K562 (cell line): ENCODE results near the gene KRTAP10-8.

ENCODE experiments used
- FOXK1 ChIP-seq: sonication (generic); formaldehyde crosslinking; IDR thresholded peaks from 2 replicates; pipeline ENCODE4 v1.8.0; 2022; ENCODE audit warnings: missing genetic modification reagents, mild to moderate bottlenecking, borderline replicate concordance
- HCFC1 ChIP-seq: IDR thresholded peaks from 2 replicates; pipeline ENCODE4 v1.6.1; 2012; ENCODE audit warnings: low read depth, low read length, improper control_type of control experiment
- KAT8 ChIP-seq: fragments of 450-650 bp; IDR thresholded peaks from 2 replicates; pipeline ENCODE4 v1.6.1; 2016; ENCODE audit warnings: low read depth, mild to moderate bottlenecking
- KDM1A ChIP-seq, 2 experiments: fragments of 450-650 bp; IDR thresholded peaks; 2 replicates each; pipeline ENCODE4 v1.6.1; 2016; ENCODE audit warnings: mild to moderate bottlenecking in 2 of 2
- MAFG ChIP-seq: fragments of 450-650 bp; conservative IDR thresholded peaks from 2 replicates; pipeline ENCODE4 v1.6.1; 2016; ENCODE audit warnings: missing genetic modification characterization, missing compliant biosample characterization
- MLX ChIP-seq, 2 experiments: fragments of 450-650 bp in 1 of 2; sonication (generic) in 1 of 2; formaldehyde crosslinking; conservative IDR thresholded peaks; 2 replicates each; pipeline versions ENCODE4 v1.4.0 to v1.8.1; 2020 to 2022; ENCODE audit warnings: mild to moderate bottlenecking in 1 of 2, missing genetic modification reagents in 1 of 2
- MXI1 ChIP-seq: IDR thresholded peaks from 2 replicates; pipeline ENCODE4 v1.6.1; 2011; ENCODE audit warnings: low read depth, mild to moderate bottlenecking, improper control_type of control experiment, low read length
- NFIC ChIP-seq: fragments of 450-650 bp; IDR thresholded peaks from 2 replicates; pipeline ENCODE4 v1.6.1; 2017; ENCODE audit warnings: mild to moderate bottlenecking, inconsistent platforms
- RBFOX2 ChIP-seq: fragments of 200-400 bp; formaldehyde crosslinking; IDR thresholded peaks from 2 replicates; pipeline ENCODE4 v1.6.1; 2017; ENCODE audit warnings: low read depth, mild to moderate bottlenecking, low read length, moderate library complexity
- RFX1 ChIP-seq: fragments of 450-650 bp; IDR thresholded peaks from 2 replicates; pipeline ENCODE4 v1.6.1; 2016; ENCODE audit warnings: mild to moderate bottlenecking, moderate library complexity
- SIRT6 ChIP-seq: IDR thresholded peaks from one replicate; pipeline ENCODE4 v1.6.1; 2012; ENCODE audit warnings: low read depth, mild to moderate bottlenecking, control low read depth, inconsistent platforms, low read length, moderate library complexity
- TRIM24 ChIP-seq, 2 experiments: fragments of 450-650 bp; IDR thresholded peaks; 2 replicates each; pipeline ENCODE4 v1.6.1; 2016
- ZNF717 ChIP-seq: fragments of 250-450 bp; sonication (Bioruptor Pico); IDR thresholded peaks from 2 replicates; pipeline ENCODE4 v1.5.0; 2021
- TF ChIP-seq, protein P1 (sequence below), 3 experiments: IDR thresholded peaks in 2 of 3; conservative IDR thresholded peaks in 1 of 3; 2 replicates each; pipeline ENCODE4 v1.5.1; 2011 to 2012; ENCODE audit warnings: low read length in 3 of 3, mild to moderate bottlenecking in 3 of 3, control low read depth in 2 of 3, improper control_type of control experiment in 1 of 3, inconsistent platforms in 1 of 3, low read depth in 1 of 3, mixed read lengths in 1 of 3, moderate library complexity in 1 of 3; ENCODE audit not compliant: insufficient read depth in 2 of 3

DNA sequence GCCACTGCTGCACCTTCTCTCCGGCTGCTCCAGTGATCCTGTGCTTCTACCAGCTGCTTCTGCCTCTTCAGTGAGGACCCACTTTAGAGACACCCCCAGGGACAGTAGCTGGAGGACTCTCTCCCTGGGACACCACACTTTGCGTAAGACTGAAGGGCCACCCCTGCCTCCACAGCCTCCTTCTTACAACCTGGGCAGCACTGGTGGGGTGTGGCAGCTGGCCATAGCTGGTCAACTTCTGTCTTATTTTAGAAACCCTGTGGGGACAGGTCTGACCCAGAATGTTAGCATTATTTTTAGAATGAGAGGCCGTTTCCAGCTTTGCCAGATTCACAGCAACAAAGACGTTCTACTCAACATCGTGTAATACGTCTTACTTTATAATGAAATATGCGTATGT, 13.9 kb downstream of the KRTAP10-8 start:
- TF ChIP-seq, protein P1, sequence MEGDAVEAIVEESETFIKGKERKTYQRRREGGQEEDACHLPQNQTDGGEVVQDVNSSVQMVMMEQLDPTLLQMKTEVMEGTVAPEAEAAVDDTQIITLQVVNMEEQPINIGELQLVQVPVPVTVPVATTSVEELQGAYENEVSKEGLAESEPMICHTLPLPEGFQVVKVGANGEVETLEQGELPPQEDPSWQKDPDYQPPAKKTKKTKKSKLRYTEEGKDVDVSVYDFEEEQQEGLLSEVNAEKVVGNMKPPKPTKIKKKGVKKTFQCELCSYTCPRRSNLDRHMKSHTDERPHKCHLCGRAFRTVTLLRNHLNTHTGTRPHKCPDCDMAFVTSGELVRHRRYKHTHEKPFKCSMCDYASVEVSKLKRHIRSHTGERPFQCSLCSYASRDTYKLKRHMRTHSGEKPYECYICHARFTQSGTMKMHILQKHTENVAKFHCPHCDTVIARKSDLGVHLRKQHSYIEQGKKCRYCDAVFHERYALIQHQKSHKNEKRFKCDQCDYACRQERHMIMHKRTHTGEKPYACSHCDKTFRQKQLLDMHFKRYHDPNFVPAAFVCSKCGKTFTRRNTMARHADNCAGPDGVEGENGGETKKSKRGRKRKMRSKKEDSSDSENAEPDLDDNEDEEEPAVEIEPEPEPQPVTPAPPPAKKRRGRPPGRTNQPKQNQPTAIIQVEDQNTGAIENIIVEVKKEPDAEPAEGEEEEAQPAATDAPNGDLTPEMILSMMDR (IDR thresholded peaks at IDR 0.05 in 2 of 3, conservative IDR thresholded peaks at IDR 0.05 in 1 of 3; ENCODE audit: insufficient read depth in 2 of 3, low read depth in 1 of 3, low read length in 3 of 3) = no peak
- TF ChIP-seq TRIM24 (IDR thresholded peaks at IDR 0.05) = no peak
- no peak for TF ChIP-seq ZNF717 (CRISPR knock-in tag)
- TF ChIP-seq RFX1 = no peak
- TF ChIP-seq SIRT6 = no peak
- no peak for TF ChIP-seq HCFC1
- TF ChIP-seq NFIC = no peak
- TF ChIP-seq MAFG (tag) = no peak
- TF ChIP-seq KAT8 = no peak
- no peak for TF ChIP-seq MLX (CRISPR knock-in tag; conservative IDR thresholded peaks at IDR 0.05)
- TF ChIP-seq MXI1 = no peak
- TF ChIP-seq KDM1A (IDR thresholded peaks at IDR 0.05) = no peak
- no peak for TF ChIP-seq FOXK1 (CRISPR knock-in tag)
- TF ChIP-seq RBFOX2 = no peak
